ENCODE measurements around the gene SDK1. TPM values are rescaled to one million over a fixed set of nuclear protein-coding genes. Genes with fewer than 3 reads are reported as not detected.

Gene SDK1
- total and polyA plus RNA-seq, 2 experiments from 2014 or later, result 2.1 to 10.0 TPM

DNA sequence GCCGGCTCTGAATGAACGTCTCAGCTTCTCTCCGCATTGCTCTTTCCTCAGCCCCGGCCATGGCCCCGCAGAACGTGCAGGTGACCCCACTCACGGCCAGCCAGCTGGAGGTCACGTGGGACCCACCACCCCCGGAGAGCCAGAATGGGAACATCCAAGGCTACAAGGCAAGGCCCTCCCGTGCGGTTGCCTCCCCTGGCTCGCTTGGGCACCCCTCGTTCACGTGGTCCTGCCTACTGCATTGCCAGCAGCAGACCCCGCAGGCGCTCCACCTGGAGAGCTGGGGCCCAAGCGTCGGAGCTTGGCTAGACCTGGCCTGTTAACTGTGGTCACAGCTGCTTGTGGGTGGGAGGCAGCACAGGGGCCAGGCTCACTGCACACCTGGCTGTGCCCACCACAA, 904.8 kb downstream of the SDK1 start:
- no peak overlapping the region for H3K27ac Mint-ChIP-seq
- H3K9me3 Mint-ChIP-seq, result no peaks in the 10 kb centered on the region

More for the DNA sequence above, 904.8 kb downstream of the SDK1 start:
- Histone ChIP-seq H3K9me2 (ENCODE audit: insufficient read depth) (no peaks in the 10 kb centered on the region), H3K79me2 (replicated peaks; ENCODE audit: insufficient read depth) (no peaks in the 10 kb centered on the region), H3K4me1 (ENCODE audit: insufficient read depth) (peaks cover 6% of the 10 kb centered on the region; the same call in 1 of the 2 replicates), H3F3A (replicated peaks; ENCODE audit: low read depth) (no peaks in the 10 kb centered on the region), H3K27ac (ENCODE audit: low read depth) (no peak overlapping the region), H3K4me3 (no peak overlapping the region), H3K27me3 (ENCODE audit: insufficient read depth) (no peaks in the 10 kb centered on the region), H3K36me3 (ENCODE audit: insufficient read depth) (no peaks in the 10 kb centered on the region), H2AFZ (no peak overlapping the region), H4K20me1 (replicated peaks; ENCODE audit: insufficient read depth) (no peaks in the 10 kb centered on the region), H3K4me2 (no peak overlapping the region)
- Mint-ChIP-seq H3K4me1 (peaks cover 8% of the 10 kb centered on the region; the same call in 2 of the 3 replicates), H3K36me3 (ENCODE audit: low read depth) (peaks cover 3% of the 10 kb centered on the region; the same call in 1 of the 3 replicates), H3K27me3 (ENCODE audit: insufficient read depth, low read depth, poor library complexity) (peaks cover 7% of the 10 kb centered on the region), H3K4me3 (no peak overlapping the region)
- no peak for TF ChIP-seq JUNB (IDR thresholded peaks at IDR 0.05; ENCODE audit: unreplicated experiment)
- no peak for TF ChIP-seq ZNF331 (CRISPR knock-in tag; IDR thresholded peaks at IDR 0.05; ENCODE audit: low read depth)
- TF ChIP-seq POLR2AphosphoS5 (IDR thresholded peaks at IDR 0.05; ENCODE audit: low read depth), result no peak
- TF ChIP-seq, protein P1, sequence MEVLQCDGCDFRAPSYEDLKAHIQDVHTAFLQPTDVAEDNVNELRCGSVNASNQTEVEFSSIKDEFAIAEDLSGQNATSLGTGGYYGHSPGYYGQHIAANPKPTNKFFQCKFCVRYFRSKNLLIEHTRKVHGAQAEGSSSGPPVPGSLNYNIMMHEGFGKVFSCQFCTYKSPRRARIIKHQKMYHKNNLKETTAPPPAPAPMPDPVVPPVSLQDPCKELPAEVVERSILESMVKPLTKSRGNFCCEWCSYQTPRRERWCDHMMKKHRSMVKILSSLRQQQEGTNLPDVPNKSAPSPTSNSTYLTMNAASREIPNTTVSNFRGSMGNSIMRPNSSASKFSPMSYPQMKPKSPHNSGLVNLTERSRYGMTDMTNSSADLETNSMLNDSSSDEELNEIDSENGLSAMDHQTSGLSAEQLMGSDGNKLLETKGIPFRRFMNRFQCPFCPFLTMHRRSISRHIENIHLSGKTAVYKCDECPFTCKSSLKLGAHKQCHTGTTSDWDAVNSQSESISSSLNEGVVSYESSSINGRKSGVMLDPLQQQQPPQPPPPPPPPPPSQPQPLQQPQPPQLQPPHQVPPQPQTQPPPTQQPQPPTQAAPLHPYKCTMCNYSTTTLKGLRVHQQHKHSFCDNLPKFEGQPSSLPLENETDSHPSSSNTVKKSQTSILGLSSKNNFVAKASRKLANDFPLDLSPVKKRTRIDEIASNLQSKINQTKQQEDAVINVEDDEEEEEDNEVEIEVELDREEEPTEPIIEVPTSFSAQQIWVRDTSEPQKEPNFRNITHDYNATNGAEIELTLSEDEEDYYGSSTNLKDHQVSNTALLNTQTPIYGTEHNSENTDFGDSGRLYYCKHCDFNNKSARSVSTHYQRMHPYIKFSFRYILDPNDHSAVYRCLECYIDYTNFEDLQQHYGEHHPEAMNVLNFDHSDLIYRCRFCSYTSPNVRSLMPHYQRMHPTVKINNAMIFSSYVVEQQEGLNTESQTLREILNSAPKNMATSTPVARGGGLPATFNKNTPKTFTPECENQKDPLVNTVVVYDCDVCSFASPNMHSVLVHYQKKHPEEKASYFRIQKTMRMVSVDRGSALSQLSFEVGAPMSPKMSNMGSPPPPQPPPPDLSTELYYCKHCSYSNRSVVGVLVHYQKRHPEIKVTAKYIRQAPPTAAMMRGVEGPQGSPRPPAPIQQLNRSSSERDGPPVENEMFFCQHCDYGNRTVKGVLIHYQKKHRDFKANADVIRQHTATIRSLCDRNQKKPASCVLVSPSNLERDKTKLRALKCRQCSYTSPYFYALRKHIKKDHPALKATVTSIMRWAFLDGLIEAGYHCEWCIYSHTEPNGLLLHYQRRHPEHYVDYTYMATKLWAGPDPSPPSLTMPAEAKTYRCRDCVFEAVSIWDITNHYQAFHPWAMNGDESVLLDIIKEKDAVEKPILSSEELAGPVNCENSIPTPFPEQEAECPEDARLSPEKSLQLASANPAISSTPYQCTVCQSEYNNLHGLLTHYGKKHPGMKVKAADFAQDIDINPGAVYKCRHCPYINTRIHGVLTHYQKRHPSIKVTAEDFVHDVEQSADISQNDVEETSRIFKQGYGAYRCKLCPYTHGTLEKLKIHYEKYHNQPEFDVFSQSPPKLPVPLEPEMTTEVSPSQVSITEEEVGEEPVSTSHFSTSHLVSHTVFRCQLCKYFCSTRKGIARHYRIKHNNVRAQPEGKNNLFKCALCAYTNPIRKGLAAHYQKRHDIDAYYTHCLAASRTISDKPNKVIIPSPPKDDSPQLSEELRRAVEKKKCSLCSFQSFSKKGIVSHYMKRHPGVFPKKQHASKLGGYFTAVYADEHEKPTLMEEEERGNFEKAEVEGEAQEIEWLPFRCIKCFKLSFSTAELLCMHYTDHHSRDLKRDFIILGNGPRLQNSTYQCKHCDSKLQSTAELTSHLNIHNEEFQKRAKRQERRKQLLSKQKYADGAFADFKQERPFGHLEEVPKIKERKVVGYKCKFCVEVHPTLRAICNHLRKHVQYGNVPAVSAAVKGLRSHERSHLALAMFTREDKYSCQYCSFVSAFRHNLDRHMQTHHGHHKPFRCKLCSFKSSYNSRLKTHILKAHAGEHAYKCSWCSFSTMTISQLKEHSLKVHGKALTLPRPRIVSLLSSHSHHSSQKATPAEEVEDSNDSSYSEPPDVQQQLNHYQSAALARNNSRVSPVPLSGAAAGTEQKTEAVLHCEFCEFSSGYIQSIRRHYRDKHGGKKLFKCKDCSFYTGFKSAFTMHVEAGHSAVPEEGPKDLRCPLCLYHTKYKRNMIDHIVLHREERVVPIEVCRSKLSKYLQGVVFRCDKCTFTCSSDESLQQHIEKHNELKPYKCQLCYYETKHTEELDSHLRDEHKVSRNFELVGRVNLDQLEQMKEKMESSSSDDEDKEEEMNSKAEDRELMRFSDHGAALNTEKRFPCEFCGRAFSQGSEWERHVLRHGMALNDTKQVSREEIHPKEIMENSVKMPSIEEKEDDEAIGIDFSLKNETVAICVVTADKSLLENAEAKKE (CRISPR knock-in tag; IDR thresholded peaks at IDR 0.05), result no peak
- TF ChIP-seq STAT1 (IDR thresholded peaks at IDR 0.05; ENCODE audit: unreplicated experiment), result no peak
- TF ChIP-seq EZH2 (IDR thresholded peaks at IDR 0.05; ENCODE audit: low read depth, unreplicated experiment), result no peak
- TF ChIP-seq CREB1 (CRISPR knock-in tag; IDR thresholded peaks at IDR 0.05; ENCODE audit: low read depth), result no peak
- DNase-seq (ENCODE audit: low spot score), result no peak
- ATAC-seq, result no peak

Data from GM23338 (cell line).